Measurements from ENCODE around the gene DUSP19.

Gene DUSP19

GRCh38 chr2:183049420-183049819, 29.1 kb upstream of the DUSP19 start:
- Histone ChIP-seq H3K27ac (ENCODE audit: low read depth, low read length) (no peak overlapping the region), H3K27me3 (ENCODE audit: control insufficient read depth, low read length) (no peaks in the 10 kb centered on the region; the same call in 1 of the 2 replicates), H4K20me1 (ENCODE audit: control insufficient read depth, insufficient read depth, low read depth, low read length) (no peaks in the 10 kb centered on the region), H3F3A (ENCODE audit: control insufficient read depth, insufficient read depth) (no peaks in the 10 kb centered on the region), H3K9me2 (replicated peaks; ENCODE audit: control insufficient read depth, low read length) (no peaks in the 10 kb centered on the region), H3K4me3 (ENCODE audit: low read length) (no peak overlapping the region), H3K79me2 (ENCODE audit: control insufficient read depth, low read length) (no peaks in the 10 kb centered on the region), H3K9me3 (ENCODE audit: control insufficient read depth, insufficient read depth, low read length) (peaks cover 6% of the 10 kb centered on the region; the same call in 1 of the 2 replicates), H3K4me2 (ENCODE audit: low read length) (no peak overlapping the region), H3K36me3 (ENCODE audit: control insufficient read depth, low read length) (no peaks in the 10 kb centered on the region), H3K4me1 (ENCODE audit: control insufficient read depth, low read length) (no peaks in the 10 kb centered on the region)
- TF ChIP-seq CTCF (IDR thresholded peaks at IDR 0.05; ENCODE audit: low read depth, low read length, poor library complexity, severe bottlenecking) (no peak), EZH2phosphoT487 (IDR thresholded peaks at IDR 0.05; ENCODE audit: borderline replicate concordance, low read length) (no peak)

GRCh38 chr2:183057333-183057985, 21.1 kb upstream of the DUSP19 start:
- Histone ChIP-seq H3F3A (ENCODE audit: control insufficient read depth, insufficient read depth) (no peaks in the 10 kb centered on the region), H3K9me3 (ENCODE audit: control insufficient read depth, insufficient read depth, low read length) (no peaks in the 10 kb centered on the region), H3K4me1 (ENCODE audit: control insufficient read depth, low read length) (peaks cover 3% of the 10 kb centered on the region), H3K4me2 (ENCODE audit: low read length) (no peak overlapping the region), H4K20me1 (ENCODE audit: control insufficient read depth, insufficient read depth, low read depth, low read length) (no peaks in the 10 kb centered on the region), H3K79me2 (ENCODE audit: control insufficient read depth, low read length) (no peaks in the 10 kb centered on the region), H3K4me3 (ENCODE audit: low read length) (no peak overlapping the region), H3K27me3 (ENCODE audit: control insufficient read depth, low read length) (no peaks in the 10 kb centered on the region), H3K27ac (ENCODE audit: low read depth, low read length) (no peak overlapping the region), H3K36me3 (ENCODE audit: control insufficient read depth, low read length) (no peaks in the 10 kb centered on the region), H3K9me2 (replicated peaks; ENCODE audit: control insufficient read depth, low read length) (no peaks in the 10 kb centered on the region)
- TF ChIP-seq CTCF (IDR thresholded peaks at IDR 0.05; ENCODE audit: low read depth, low read length, poor library complexity, severe bottlenecking) (no peak), EZH2phosphoT487 (IDR thresholded peaks at IDR 0.05; ENCODE audit: borderline replicate concordance, low read length) (no peak)

GRCh38 chr2:183059561-183059960, 19.0 kb upstream of the DUSP19 start:
- no peak for TF ChIP-seq CTCF (IDR thresholded peaks at IDR 0.05; ENCODE audit: low read depth, low read length, poor library complexity, severe bottlenecking)
- no peak for TF ChIP-seq EZH2phosphoT487 (IDR thresholded peaks at IDR 0.05; ENCODE audit: borderline replicate concordance, low read length)
- Histone ChIP-seq H3K27ac (ENCODE audit: low read depth, low read length) (no peak overlapping the region), H4K20me1 (ENCODE audit: control insufficient read depth, insufficient read depth, low read depth, low read length) (no peaks in the 10 kb centered on the region), H3K4me3 (ENCODE audit: low read length) (no peak overlapping the region), H3K9me2 (replicated peaks; ENCODE audit: control insufficient read depth, low read length) (no peaks in the 10 kb centered on the region), H3K9me3 (ENCODE audit: control insufficient read depth, insufficient read depth, low read length) (no peaks in the 10 kb centered on the region), H3K4me2 (ENCODE audit: low read length) (no peak overlapping the region), H3K27me3 (ENCODE audit: control insufficient read depth, low read length) (no peaks in the 10 kb centered on the region), H3K4me1 (ENCODE audit: control insufficient read depth, low read length) (peaks cover 19% of the 10 kb centered on the region), H3K36me3 (ENCODE audit: control insufficient read depth, low read length) (no peaks in the 10 kb centered on the region), H3F3A (ENCODE audit: control insufficient read depth, insufficient read depth) (no peaks in the 10 kb centered on the region), H3K79me2 (ENCODE audit: control insufficient read depth, low read length) (no peaks in the 10 kb centered on the region)

Data from DOHH2 (cell line).